Activated CD8-positive, alpha-beta T cell treated with anti-CD3 and anti-CD28 coated beads, Interleukin-2, amount 10 ng/mL, durations not matched to agents 7 days and 5 days (primary cell): ENCODE measurements around the gene MYCBP2. TPM values are rescaled to one million over a fixed set of nuclear protein-coding genes. Genes with fewer than 3 reads are reported as not detected.
"Not testable (repeated sequence)": the region's sequence is repeated elsewhere in the genome, so short reads cannot be mapped to it uniquely, and the experiment has no call there.

Experiments used
- ATAC-seq: fragments of 150-1000 bp; cut with Tn5 transposase; one replicate; pipeline ENCODE4 v1.10.0; 2021; ENCODE audit warnings: moderate library complexity
- CTCF ChIA-PET: fragments of 350-600 bp; sonication (Branson Sonifier 250); formaldehyde crosslinking; loops from one replicate; lab custom pipeline; 2021; ENCODE audit warnings: antibody characterized with exemption; lab: Charles Lee
- POLR2A ChIA-PET: fragments of 350-600 bp; sonication (Branson Sonifier 250); formaldehyde crosslinking; loops from one replicate; lab custom pipeline; 2021; ENCODE audit warnings: antibody characterized with exemption; lab: Charles Lee
- DNase-seq: peaks from one replicate; pipeline ENCODE4 v3.0.0-alpha.2; 2020
- H3K27ac Mint-ChIP-seq: one replicate; pipeline ENCODE4 v1.8.0; 2021; ENCODE audit warnings: mild to moderate bottlenecking, mixed read lengths
- H3K27me3 Mint-ChIP-seq: one replicate; pipeline ENCODE4 v1.8.0; 2021; ENCODE audit warnings: low read depth, mixed read lengths
- H3K36me3 Mint-ChIP-seq: one replicate; pipeline ENCODE4 v1.8.0; 2021; ENCODE audit warnings: low read depth, mixed read lengths
- H3K4me1 Mint-ChIP-seq: one replicate; pipeline ENCODE4 v1.8.0; 2021; ENCODE audit warnings: low read depth, mixed read lengths
- H3K4me3 Mint-ChIP-seq: one replicate; pipeline ENCODE4 v1.8.0; 2021; ENCODE audit warnings: mild to moderate bottlenecking, mixed read lengths
- H3K9me3 Mint-ChIP-seq: one replicate; pipeline ENCODE4 v1.8.0; 2022; ENCODE audit warnings: mixed read lengths; ENCODE audit not compliant: insufficient read depth
- total RNA-seq, 2 experiments: library from RNA; stranded (reverse); gene quantifications; one replicate each; pipeline ENCODE4 v1.2.3, GENCODE V29; 2021

Gene MYCBP2
- total RNA-seq, 2 experiments from 2014 or later: 107 to 109 TPM

- H3K4me1 Mint-ChIP-seq, H3K27ac Mint-ChIP-seq, H3K4me3 Mint-ChIP-seq, DNase-seq, ATAC-seq, CTCF ChIA-PET, H3K27me3 Mint-ChIP-seq, POLR2A ChIA-PET, H3K9me3 Mint-ChIP-seq: not testable (repeated sequence)
- peaks cover 37% of the 10 kb centered on the region for H3K36me3 Mint-ChIP-seq
These were observed 127.9 kb downstream of the MYCBP2 start for GRCh38 chr13:77198995-77199394.

DNA sequence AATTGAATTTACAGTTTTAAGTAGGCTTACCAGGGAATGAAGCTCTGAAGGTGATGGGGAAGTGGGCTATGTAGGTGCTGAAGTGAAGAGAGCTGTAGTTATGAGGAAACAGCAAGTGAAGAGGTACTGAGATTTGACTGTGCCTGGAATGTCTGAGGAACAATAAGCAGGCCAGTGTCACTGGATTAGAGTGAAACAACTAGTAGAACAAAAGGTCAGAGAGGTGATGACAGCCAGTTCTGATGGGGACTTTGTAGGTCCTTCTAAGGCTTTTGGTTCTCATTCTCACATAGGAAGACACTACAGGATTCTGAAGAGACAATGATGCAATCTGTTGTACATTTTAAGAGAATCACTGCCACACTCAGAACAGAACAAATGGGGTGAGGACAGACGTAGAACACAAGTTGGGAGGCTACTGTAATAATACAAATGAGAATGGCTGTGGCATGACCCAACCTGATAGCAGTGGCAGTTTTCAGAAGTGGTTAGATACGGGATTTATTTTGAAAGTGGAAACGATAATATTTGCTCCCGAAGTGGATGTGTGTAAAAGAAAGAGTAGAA, 130.8 kb downstream of the MYCBP2 start:
- Mint-ChIP-seq H3K27ac (no peak overlapping the region), H3K4me3 (no peak overlapping the region), H3K27me3 (no peaks in the 10 kb centered on the region), H3K9me3 (no peaks in the 10 kb centered on the region), H3K36me3 (peaks cover 32% of the 10 kb centered on the region), H3K4me1 (no peaks in the 10 kb centered on the region)
- POLR2A ChIA-PET: interaction anchor here (0.6 kb wide), 1 partner anchor 35 kb away, joined by 5 read pairs; no protein-coding TSS in a partner anchor
- no peak for ATAC-seq
- CTCF ChIA-PET: no interaction called here
- no peak for DNase-seq

DNA sequence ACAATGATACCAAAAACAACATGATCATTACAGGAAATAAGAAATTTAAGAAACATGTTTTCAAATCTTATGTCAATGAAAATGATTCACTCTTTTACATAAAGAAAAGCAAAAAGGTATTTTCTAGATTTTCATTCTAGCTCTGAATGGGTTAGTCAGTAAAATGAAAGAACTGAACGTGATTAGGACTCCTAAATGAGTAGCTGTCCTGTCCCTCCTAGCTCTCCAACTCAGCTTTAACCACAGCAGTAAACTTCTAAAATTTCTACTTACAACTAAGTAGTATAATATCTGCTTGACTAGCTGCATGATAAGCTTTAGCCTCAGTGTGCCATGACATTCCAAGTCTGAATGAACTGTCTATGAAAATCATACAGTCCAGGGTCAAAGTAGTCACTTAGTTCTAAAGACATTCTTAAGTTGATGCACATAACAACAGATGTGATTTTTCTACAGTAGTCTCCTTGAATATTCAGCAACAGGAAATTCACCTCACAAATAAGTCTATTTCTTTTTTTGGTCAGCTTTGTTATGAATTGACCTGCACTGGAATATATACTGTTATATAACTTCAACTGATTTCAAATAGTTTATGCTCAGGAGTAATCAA, 136.4 kb downstream of the MYCBP2 start:
- Mint-ChIP-seq H3K4me3 (no peak overlapping the region), H3K27me3 (no peaks in the 10 kb centered on the region), H3K9me3 (no peaks in the 10 kb centered on the region), H3K27ac (no peak overlapping the region), H3K4me1 (peaks cover 4% of the 10 kb centered on the region), H3K36me3 (peaks cover 38% of the 10 kb centered on the region)
- no peak for ATAC-seq
- ChIA-PET POLR2A (no interaction called here), CTCF (no interaction called here)
- DNase-seq: no peak

DNA sequence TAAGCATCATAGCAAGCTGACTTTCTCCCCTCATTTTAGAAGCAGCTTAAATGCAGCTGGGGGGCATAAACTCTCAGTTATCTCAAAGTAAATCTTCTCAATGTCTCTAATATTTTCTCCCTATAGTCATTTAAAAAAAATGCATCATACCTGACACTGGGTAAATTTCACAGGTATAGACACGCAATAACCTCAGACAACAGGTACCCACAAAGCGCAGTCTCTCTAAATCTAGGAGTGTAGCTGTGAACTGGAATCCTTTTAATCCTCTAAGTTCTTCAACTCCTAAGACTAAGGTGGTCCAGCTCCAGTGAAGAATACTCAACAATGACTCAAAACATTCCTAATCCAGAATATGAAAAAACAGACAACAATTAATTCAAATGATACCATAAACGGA, 141.2 kb downstream of the MYCBP2 start:
- ChIA-PET POLR2A (no interaction called here), CTCF (no interaction called here)
- no peaks in the 10 kb centered on the region for H3K27me3 Mint-ChIP-seq
- peaks cover 17% of the 10 kb centered on the region for H3K4me1 Mint-ChIP-seq
- H3K4me3 Mint-ChIP-seq: no peak overlapping the region
- no peaks in the 10 kb centered on the region for H3K9me3 Mint-ChIP-seq
- H3K27ac Mint-ChIP-seq: no peak overlapping the region
- ATAC-seq: no peak
- H3K36me3 Mint-ChIP-seq: peaks cover 50% of the 10 kb centered on the region
- DNase-seq: no peak

DNA sequence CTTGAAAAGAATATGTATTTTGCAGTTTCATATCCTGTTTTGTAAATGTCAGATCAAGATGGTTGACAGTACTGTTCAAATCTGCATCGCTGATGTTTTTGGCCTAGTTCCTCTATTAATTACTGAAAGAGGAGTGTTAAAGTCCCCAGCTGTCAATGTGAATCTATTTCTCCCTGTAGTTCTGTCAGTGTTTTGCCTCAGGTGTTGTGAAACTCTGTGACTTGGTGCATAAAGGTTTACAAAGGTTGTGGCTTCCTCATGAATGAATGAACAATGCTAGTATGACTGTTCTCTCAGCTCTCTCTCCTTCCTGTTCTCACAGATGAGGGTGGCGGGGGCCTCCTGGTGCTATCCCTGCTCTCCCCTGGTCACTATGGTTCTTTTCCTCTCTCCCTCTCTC, 142.4 kb downstream of the MYCBP2 start:
- no peak overlapping the region for H3K4me3 Mint-ChIP-seq
- DNase-seq: peak; percentile 27
- H3K27me3 Mint-ChIP-seq: no peaks in the 10 kb centered on the region
- peak; percentile 84 for ATAC-seq
- ChIA-PET POLR2A (interaction anchor here (1.0 to 1.2 kb wide), 2 partner anchors 141 to 145 kb away, joined by 3 to 8 read pairs; no protein-coding TSS in a partner anchor), CTCF (interaction anchor here (1.1 to 2.0 kb wide), 2 partner anchors 12 to 294 kb away, joined by 6 to 7 read pairs; no protein-coding TSS in a partner anchor)
- H3K4me1 Mint-ChIP-seq: peaks cover 17% of the 10 kb centered on the region
- peak overlapping the region; percentile 68 for H3K27ac Mint-ChIP-seq
- H3K36me3 Mint-ChIP-seq: peaks cover 58% of the 10 kb centered on the region
- no peaks in the 10 kb centered on the region for H3K9me3 Mint-ChIP-seq

DNA sequence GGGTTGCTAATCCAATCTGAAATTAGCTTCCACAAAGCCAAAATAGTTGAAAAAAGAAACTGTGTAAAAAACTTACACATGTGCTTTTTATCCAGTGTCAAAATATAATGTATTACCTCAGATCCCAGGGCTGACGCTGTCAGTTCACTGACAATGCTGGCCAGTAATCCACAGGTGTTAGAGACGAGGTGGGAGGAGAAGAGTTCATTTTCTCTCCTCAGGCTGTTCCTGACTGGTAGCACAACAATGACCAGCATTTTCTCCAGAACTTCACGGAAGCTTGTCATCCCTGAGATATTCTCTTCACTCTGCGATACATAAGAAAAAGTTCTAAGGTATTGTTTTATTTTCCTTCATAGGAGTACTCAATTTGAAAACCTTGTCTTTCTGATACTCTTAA, 146.9 kb downstream of the MYCBP2 start:
- H3K27ac Mint-ChIP-seq: no peak overlapping the region

DNA sequence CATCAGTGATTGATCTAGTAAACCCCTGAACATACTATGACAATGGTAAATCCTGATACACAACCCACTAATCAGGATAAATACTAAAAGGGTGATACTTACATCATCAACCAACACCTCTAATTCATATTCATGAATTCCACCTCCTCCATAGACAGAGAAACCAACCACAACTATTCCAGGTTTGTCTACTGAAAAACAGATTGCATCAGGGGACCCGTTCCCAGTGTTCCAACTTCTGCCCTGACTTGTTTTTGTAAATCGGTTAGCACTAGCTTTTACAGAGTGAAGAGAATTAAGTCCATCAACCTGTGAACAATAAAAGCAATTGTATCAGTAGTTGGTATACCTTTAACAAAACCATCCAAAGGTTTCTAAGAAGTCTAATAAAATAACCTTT, 149.2 kb downstream of the MYCBP2 start:
- DNase-seq: no peak
- Mint-ChIP-seq H3K9me3 (no peaks in the 10 kb centered on the region), H3K36me3 (peaks cover 51% of the 10 kb centered on the region), H3K4me3 (no peak overlapping the region), H3K4me1 (no peaks in the 10 kb centered on the region), H3K27ac (no peak overlapping the region), H3K27me3 (no peaks in the 10 kb centered on the region)
- CTCF ChIA-PET: no interaction called here
- ATAC-seq: no peak
- POLR2A ChIA-PET: no interaction called here

More for the DNA sequence above, 146.9 kb downstream of the MYCBP2 start:
- DNase-seq (no peak), ATAC-seq (no peak)
- Mint-ChIP-seq H3K27me3 (no peaks in the 10 kb centered on the region), H3K36me3 (peaks cover 55% of the 10 kb centered on the region), H3K4me3 (no peak overlapping the region), H3K4me1 (peaks cover 13% of the 10 kb centered on the region), H3K9me3 (no peaks in the 10 kb centered on the region)
- CTCF ChIA-PET: interaction anchor here (1.9 kb wide), 1 partner anchor 298 kb away, joined by 8 read pairs; no protein-coding TSS in a partner anchor
- POLR2A ChIA-PET: no interaction called here

DNA sequence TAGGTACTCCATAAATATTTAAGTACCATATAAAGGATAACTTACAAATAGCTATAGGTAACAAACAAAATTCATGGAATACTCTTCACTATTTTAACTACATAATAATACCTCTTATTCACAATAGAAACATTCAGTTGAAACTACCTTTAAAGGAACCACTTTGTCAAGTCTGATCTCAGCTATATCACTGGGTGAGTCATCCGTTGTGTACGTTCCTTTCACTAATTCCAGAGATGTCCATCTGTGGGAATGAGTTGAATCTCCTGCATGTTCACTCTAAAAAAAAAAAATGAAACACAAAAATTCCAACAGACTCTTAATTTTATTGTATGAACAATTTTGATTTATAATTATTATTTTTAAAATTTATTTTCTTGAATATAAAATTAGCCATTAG, 150.5 kb downstream of the MYCBP2 start:
- peaks cover 50% of the 10 kb centered on the region for H3K36me3 Mint-ChIP-seq

GRCh38 chr13:77172650-77173049, 154.2 kb downstream of the MYCBP2 start:
- no peak overlapping the region for H3K27ac Mint-ChIP-seq
- H3K27me3 Mint-ChIP-seq: no peaks in the 10 kb centered on the region
- ATAC-seq: no peak

More for the DNA sequence above, 150.5 kb downstream of the MYCBP2 start:
- ATAC-seq (no peak), DNase-seq (no peak)
- POLR2A ChIA-PET: no interaction called here
- no peaks in the 10 kb centered on the region for H3K9me3 Mint-ChIP-seq
- no peaks in the 10 kb centered on the region for H3K27me3 Mint-ChIP-seq
- no peak overlapping the region for H3K27ac Mint-ChIP-seq
- H3K4me3 Mint-ChIP-seq: no peak overlapping the region
- no peaks in the 10 kb centered on the region for H3K4me1 Mint-ChIP-seq
- CTCF ChIA-PET: interaction anchor here (2.0 kb wide), 1 partner anchor 303 kb away, joined by 9 read pairs; no protein-coding TSS in a partner anchor

GRCh38 chr13:77171451-77171850, 155.4 kb downstream of the MYCBP2 start:
- Mint-ChIP-seq H3K9me3 (no peaks in the 10 kb centered on the region), H3K27ac (no peak overlapping the region), H3K36me3 (peaks cover 40% of the 10 kb centered on the region), H3K27me3 (no peaks in the 10 kb centered on the region), H3K4me3 (no peak overlapping the region), H3K4me1 (no peaks in the 10 kb centered on the region)
- ATAC-seq (no peak), DNase-seq (no peak)
- POLR2A ChIA-PET: no interaction called here
- CTCF ChIA-PET: no interaction called here

More at GRCh38 chr13:77172650-77173049, 154.2 kb downstream of the MYCBP2 start:
- ChIA-PET POLR2A (no interaction called here), CTCF (interaction anchor here (2.0 kb wide), 1 partner anchor 12 kb away, joined by 6 read pairs; no protein-coding TSS in a partner anchor)
- Mint-ChIP-seq H3K4me3 (no peak overlapping the region), H3K4me1 (no peaks in the 10 kb centered on the region), H3K9me3 (no peaks in the 10 kb centered on the region), H3K36me3 (peaks cover 35% of the 10 kb centered on the region)
- DNase-seq: no peak

GRCh38 chr13:77168237-77168636, 158.7 kb downstream of the MYCBP2 start:
- Mint-ChIP-seq H3K27ac (no peak overlapping the region), H3K4me1 (no peaks in the 10 kb centered on the region), H3K4me3 (no peak overlapping the region), H3K27me3 (no peaks in the 10 kb centered on the region), H3K9me3 (no peaks in the 10 kb centered on the region), H3K36me3 (peaks cover 59% of the 10 kb centered on the region)
- ChIA-PET CTCF (no interaction called here), POLR2A (no interaction called here)
- DNase-seq (no peak), ATAC-seq (no peak)

DNA sequence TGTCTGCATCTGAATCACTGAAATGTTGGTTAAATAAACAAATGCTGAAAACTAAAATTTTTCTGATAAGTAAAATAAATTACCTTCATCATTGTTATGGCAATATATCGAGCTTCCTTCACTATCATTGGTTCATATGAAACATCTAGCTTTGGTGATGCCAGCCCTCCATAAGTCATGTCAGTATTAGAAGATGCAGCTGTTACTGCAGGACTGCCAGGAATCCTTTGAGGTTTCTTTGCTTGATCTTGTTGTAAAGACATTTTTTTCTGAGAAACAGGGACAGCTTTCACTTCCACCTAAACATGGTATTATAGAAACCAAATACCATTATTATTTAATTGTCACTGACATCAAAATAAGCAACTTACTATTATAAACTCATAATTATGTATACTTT, 176.2 kb downstream of the MYCBP2 start:
- Mint-ChIP-seq H3K4me1 (no peaks in the 10 kb centered on the region), H3K9me3 (no peaks in the 10 kb centered on the region), H3K36me3 (peaks cover 41% of the 10 kb centered on the region), H3K4me3 (no peak overlapping the region), H3K27me3 (no peaks in the 10 kb centered on the region), H3K27ac (no peak overlapping the region)
- no peak for ATAC-seq
- POLR2A ChIA-PET: no interaction called here
- no peak for DNase-seq
- CTCF ChIA-PET: no interaction called here
